RWPE1 (cell line): Measurements from ENCODE around the gene MCF2L.

Experiments used
- CTCF ChIA-PET: fragments of 350-600 bp; sonication (Branson Sonifier 250); formaldehyde crosslinking; extraction: SDS; loops from one replicate; lab custom pipeline; 2021; lab: Yijun Ruan, JAX
- POLR2A ChIA-PET: fragments of 400-600 bp; formaldehyde crosslinking; extraction: SDS; loops from one replicate; lab custom pipeline; 2020; ENCODE audit warnings: antibody characterized with exemption; ENCODE audit not compliant: low non-redundant PET; lab: Yijun Ruan, JAX
- DNase-seq: peaks from one replicate; pipeline ENCODE4 v3.0.0; 2012; ENCODE audit warnings: low spot score
- H3K27ac ChIP-seq: fragments of 450-650 bp; 2 replicates; pipeline ENCODE4 v1.5.1; 2017
- TF ChIP-seq, protein P1 (sequence below): fragments of 450-650 bp; conservative IDR thresholded peaks from 2 replicates; pipeline ENCODE4 v1.5.1; 2017; ENCODE audit warnings: low read depth, mild to moderate bottlenecking

MCF2L gene

DNA sequence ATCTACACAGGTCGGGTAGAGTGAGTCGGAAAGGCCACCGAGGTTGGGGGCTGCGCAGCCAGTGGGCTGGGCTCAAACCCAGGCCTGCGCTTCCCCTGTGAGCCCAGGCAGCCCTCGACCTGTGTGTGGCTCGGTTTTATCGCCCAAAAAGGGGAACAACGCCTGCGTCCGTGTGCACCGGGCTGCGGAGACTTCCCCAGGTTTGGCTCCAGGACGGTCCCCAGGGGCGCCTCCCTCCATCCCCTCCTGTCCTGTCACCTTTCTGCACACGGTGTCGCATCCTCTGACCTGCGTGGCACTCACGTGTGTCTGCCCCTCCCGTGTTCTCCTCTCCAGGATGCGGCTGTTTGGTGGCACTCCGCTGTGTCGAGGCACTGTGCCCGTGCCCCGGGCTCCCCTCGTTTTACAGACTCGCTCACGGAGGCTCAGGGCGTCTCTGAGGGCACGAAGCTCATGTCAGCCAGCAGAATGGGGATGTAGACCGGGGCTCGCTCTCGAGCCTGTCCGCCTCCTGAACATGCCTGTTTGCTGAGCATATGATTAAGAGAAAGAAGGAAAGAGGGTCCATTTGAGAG, 25.9 kb downstream of the MCF2L start:
- ChIA-PET CTCF (interaction anchor here (0.6 kb wide), 1 partner anchor 35 kb away, joined by 3 read pairs; no protein-coding TSS in a partner anchor), POLR2A (no interaction called here)
- TF ChIP-seq, protein P1, sequence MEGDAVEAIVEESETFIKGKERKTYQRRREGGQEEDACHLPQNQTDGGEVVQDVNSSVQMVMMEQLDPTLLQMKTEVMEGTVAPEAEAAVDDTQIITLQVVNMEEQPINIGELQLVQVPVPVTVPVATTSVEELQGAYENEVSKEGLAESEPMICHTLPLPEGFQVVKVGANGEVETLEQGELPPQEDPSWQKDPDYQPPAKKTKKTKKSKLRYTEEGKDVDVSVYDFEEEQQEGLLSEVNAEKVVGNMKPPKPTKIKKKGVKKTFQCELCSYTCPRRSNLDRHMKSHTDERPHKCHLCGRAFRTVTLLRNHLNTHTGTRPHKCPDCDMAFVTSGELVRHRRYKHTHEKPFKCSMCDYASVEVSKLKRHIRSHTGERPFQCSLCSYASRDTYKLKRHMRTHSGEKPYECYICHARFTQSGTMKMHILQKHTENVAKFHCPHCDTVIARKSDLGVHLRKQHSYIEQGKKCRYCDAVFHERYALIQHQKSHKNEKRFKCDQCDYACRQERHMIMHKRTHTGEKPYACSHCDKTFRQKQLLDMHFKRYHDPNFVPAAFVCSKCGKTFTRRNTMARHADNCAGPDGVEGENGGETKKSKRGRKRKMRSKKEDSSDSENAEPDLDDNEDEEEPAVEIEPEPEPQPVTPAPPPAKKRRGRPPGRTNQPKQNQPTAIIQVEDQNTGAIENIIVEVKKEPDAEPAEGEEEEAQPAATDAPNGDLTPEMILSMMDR, result no peak
- DNase-seq, result no peak
- no peak overlapping the region for H3K27ac ChIP-seq

DNA sequence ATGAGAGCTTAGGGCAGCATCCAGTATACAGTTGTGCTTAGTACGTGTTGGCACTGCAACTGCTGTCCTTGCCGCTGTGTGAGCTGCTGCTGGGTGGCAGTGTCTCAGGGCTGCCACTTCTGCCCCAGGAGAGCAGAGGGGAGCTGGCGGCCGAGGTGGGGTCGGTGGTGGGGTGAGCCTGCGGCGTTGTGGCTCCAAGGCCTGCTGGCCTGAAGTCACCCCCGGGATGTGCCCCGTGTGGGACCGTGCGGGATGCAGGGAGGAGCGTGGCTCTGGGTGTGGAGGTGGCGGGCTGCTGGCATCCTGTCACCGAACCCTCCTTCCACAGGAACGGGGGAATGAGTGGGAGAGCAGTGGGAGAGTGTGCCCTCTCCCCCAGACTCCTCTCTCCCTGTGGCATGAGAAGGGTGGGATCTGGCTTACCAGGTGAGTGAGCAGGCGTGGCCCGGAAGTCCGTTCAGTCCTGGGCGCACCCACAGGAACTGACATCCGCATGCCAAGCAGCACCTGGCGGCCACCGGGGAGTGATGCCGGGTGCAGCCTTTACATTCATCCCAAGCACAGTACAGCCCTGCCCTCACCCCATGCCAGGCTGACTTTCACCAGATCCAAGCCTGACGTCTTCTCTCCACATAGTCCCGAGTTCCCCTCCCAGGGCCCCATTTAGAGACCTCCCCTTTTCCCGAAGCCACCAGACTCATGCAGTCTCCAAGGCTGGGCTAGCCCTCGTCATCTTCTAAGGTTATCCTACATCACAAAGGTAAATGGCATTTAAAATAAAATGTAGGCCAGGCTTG, 26.6 kb downstream of the MCF2L start:
- H3K27ac ChIP-seq, result no peak overlapping the region
- ChIA-PET POLR2A (no interaction called here), CTCF (interaction anchor here (0.6 kb wide), 1 partner anchor 34 kb away, joined by 3 read pairs; no protein-coding TSS in a partner anchor)
- DNase-seq, result no peak
- TF ChIP-seq, protein P1, result no peak

DNA sequence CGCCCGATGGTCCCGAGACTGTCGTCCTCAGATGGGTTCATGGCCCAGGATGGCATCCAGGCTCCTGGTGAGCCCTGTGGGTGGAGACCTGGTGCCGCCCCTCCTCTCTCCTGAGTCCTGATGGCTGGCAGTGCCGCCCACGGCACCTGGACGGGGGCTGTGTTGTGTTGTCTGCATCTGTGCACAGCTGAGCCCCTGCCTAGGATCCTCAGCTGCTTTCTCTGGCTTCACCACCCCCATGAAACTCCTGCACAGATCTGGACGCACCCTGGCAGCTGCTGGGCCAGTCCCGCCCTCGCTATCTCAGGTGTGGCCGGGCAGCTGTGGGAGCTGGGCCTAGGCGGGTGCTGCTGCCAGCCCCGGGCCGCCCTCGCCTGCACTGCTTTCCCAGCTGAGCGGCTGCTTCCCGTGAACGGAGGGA, 27.7 kb downstream of the MCF2L start:
- H3K27ac ChIP-seq, result no peak overlapping the region
- ChIA-PET POLR2A (no interaction called here), CTCF (no interaction called here)
- DNase-seq, result no peak
- TF ChIP-seq, protein P1, result no peak

DNA sequence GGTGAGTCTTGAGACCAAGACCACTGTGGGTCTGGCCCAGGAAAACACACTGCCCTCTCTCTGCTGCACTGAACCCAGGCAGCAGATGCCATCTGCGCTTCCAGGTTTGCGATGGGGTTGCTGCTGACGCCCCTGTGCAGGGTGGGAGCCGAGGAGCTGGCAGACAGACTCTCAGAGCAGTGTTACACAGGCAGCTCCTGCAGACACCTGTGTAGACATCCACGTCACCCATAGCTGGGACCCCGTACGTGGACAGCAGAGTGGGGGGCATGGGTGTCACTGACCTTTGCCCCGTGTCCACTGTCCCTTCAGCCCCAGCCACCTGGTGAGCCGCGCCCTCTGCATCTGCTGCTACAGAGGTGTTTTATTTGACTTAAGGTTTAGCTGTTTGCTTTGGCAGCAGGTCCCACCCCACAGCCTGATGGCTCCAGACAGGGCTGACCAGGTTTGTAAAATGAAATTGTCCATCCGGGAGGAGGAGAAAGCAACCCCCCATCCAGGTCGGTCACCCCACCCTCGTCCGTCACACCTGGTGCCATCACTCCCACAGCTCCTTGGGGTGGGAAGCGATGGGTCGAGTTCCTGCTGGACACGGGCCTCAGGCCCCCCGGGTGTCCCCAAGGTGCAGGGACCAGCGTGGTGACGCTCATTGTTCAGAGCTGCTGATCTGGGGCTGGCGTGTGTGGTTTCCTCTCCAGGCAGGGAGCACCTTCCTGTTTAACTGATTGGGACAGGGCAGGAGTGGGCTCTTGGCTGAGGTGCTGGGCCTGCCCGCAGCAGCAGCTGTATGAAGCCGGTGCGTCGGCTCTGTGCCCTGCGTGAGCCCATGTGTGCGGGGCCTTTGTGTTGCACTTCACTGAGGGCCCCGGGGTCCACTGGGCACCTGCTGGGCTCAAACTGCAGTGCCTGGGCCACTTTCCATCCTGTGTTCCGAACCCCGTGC, 28.4 kb downstream of the MCF2L start:
- DNase-seq, result no peak
- no peak overlapping the region for H3K27ac ChIP-seq
- ChIA-PET CTCF (no interaction called here), POLR2A (no interaction called here)
- TF ChIP-seq, protein P1, result no peak

DNA sequence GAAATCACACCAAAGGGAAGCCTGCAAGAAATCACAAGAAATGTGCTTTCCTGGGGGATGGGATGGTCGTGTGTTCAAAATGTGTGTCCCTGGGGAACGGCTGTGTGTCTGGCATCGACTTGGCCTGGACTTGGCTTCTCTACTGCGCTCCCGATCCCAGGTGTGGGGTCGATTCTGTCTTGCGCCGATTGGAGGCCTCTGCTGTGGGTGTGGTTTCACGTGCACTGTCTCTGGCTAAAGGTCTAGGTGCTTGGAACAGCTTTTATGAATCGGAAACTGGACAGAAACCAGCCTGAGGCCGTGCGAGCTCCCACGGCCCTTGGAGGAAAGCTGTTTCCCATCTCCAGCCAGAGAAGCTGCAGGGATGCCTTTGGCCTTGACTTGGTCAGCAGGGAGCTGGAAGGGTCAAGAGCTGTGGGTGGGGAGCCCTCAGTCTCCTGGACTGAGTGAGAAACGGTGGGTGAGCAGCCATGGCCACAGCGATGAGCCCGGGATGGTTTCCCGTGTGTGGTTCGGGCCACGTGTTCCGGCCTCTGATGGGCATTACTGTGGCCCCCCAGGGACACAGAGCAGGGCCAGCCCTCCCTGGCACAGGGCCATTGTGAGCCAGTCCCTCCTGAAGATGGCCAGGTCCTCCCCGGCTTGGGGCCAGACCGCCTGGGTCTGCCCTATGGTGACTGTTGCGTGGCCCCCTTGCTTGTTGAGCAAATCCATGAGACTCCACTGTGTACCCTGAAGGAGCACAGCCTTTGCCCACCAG, 29.7 kb downstream of the MCF2L start:
- ChIA-PET CTCF (no interaction called here), POLR2A (no interaction called here)

More for the DNA sequence above, 29.7 kb downstream of the MCF2L start:
- TF ChIP-seq, protein P1, result no peak
- no peak for DNase-seq
- H3K27ac ChIP-seq, result no peak overlapping the region
